MG63 (cell line): Measurements from ENCODE around the gene MED26. TPM values are rescaled to one million over a fixed set of nuclear protein-coding genes. Genes with fewer than 3 reads are reported as not detected.
"Not testable (repeated sequence)": the region's sequence is repeated elsewhere in the genome, so short reads cannot be mapped to it uniquely, and the experiment has no call there.

Experiments
- DNase-seq: peaks from one replicate; pipeline ENCODE4 v3.0.0-alpha.2; 2020
- H3K27me3 ChIP-seq: fragments of 250-450 bp; sonication (Bioruptor Pico); 2 replicates; pipeline ENCODE4 v1.5.1; 2020; ENCODE audit warnings: mild to moderate bottlenecking, moderate library complexity
- H3K36me3 ChIP-seq: fragments of 250-450 bp; sonication (Bioruptor Pico); 2 replicates; pipeline ENCODE4 v1.5.1; 2020; ENCODE audit warnings: mild to moderate bottlenecking, moderate library complexity
- H3K4me3 ChIP-seq: fragments of 250-450 bp; sonication (Bioruptor Pico); 2 replicates; pipeline ENCODE4 v1.5.1; 2020; ENCODE audit warnings: mild to moderate bottlenecking, moderate library complexity
- H3K9me3 ChIP-seq: fragments of 250-450 bp; sonication (Bioruptor Pico); 2 replicates; pipeline ENCODE4 v1.5.1; 2020; ENCODE audit warnings: mild to moderate bottlenecking, moderate library complexity
- total RNA-seq: library from RNA; depleted of rRNA; stranded (reverse); fragments of >200 nt; shearing (Covaris generic); gene quantifications from 2 replicates; pipeline ENCODE4 v1.2.3, GENCODE V29; 2014; ENCODE audit warnings: low replicate concordance

MED26 gene
- total RNA-seq, 1 experiment from 2014 or later, result 10.5 TPM

DNA sequence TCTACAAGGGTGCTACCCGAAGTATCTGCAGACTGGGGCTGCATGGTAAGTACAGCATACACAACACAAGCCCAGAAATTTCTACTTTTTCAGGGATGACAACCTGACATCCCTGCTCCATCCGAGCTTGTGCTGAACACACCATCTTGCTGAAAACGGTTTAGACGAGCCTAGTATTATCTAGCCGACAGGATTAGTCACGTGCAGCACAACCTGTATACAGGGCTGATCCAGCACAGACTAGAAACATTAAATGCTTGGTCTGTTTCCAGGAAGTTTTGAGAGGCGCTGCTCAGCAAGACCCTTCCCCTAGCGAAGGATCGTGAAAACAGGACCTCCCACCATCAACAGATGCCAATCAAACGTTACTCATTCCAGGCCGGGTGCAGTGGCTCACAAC, 27.7 kb upstream of the MED26 start:
- no peak for DNase-seq
- Histone ChIP-seq H3K9me3 (no peaks in the 10 kb centered on the region), H3K27me3 (no peaks in the 10 kb centered on the region), H3K4me3 (no peak overlapping the region), H3K36me3 (peaks cover 83% of the 10 kb centered on the region)

- DNase-seq, result no peak
- Histone ChIP-seq H3K36me3 (peaks cover 88% of the 10 kb centered on the region), H3K4me3 (no peak overlapping the region), H3K9me3 (no peaks in the 10 kb centered on the region), H3K27me3 (no peaks in the 10 kb centered on the region)
Observed at GRCh38 chr19:16654627-16655026, 26.6 kb upstream of the MED26 start.

DNA sequence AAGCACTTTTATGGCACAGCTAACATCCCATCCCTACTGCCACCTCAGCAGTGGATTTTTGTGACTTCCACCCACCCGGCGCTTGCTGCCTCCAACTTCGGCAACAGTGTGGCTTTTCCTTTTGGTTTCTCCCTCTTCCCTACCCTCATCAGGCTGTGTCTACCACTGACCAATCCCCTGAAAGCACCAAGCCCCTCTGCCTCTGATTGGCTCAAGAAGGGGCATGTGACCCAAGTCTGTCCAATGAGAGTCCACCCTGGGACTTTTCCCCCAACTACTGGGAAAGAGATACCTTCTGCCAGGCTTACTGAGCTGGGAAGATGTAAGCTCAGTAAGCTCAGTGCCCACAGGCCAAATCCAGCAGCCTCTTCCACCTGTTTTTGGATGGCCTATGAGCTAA, 26.1 kb upstream of the MED26 start:
- peaks cover 90% of the 10 kb centered on the region for H3K36me3 ChIP-seq
- peak; percentile 28 for DNase-seq

GRCh38 chr19:16652854-16653253, 24.9 kb upstream of the MED26 start:
- Histone ChIP-seq H3K36me3 (peaks cover 88% of the 10 kb centered on the region), H3K4me3 (no peak overlapping the region), H3K9me3 (no peaks in the 10 kb centered on the region), H3K27me3 (no peaks in the 10 kb centered on the region)
- DNase-seq, result no peak

More for the DNA sequence above, 26.1 kb upstream of the MED26 start:
- Histone ChIP-seq H3K4me3 (no peak overlapping the region), H3K27me3 (no peaks in the 10 kb centered on the region), H3K9me3 (no peaks in the 10 kb centered on the region)

- not testable (repeated sequence) for H3K9me3 ChIP-seq, DNase-seq, H3K27me3 ChIP-seq, H3K4me3 ChIP-seq
- H3K36me3 ChIP-seq, result peaks cover 86% of the 10 kb centered on the region
Observed at GRCh38 chr19:16651421-16652188, 23.6 kb upstream of the MED26 start.

DNA sequence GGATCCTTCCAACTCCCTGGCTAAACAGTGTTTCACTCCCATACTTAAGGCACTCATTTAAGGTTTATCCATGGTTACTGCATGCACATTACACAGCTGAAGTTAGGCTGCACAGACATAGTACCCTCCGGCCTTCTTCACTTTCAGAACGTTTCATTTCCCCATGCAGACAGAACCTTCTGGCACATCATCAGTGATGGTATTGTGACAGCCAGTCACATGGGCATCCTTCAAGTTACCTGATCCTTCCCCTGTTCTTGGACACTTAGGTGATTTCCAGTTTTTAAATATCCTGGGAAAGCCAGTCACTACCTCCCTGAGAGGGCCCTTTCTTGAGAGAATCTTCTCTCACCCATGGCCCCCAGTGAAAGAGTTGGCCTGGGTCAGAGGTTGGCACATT, 22.8 kb upstream of the MED26 start:
- H3K9me3 ChIP-seq, result no peaks in the 10 kb centered on the region
- H3K27me3 ChIP-seq, result no peaks in the 10 kb centered on the region
- no peak for DNase-seq
- peaks cover 86% of the 10 kb centered on the region for H3K36me3 ChIP-seq
- no peak overlapping the region for H3K4me3 ChIP-seq

DNA sequence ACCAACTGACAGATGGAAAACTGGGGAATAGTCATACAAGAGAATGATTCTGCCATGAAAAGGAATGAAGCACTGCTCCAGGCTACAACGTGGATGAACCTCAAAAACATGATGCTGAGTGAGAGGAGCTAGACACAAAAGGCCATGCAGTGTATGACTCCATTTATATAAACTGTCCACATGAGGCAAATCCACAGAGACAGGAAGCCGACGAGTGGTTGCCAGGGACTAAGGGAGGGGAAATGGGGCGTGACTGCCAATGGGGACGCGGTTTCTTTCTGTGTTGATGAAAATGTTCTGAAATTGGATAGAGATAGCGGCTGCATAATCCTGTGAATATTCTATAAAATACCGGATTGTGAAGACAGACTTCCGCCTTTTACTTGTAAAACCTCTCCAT, 21.7 kb upstream of the MED26 start:
- Histone ChIP-seq H3K4me3 (no peak overlapping the region), H3K27me3 (no peaks in the 10 kb centered on the region), H3K9me3 (no peaks in the 10 kb centered on the region), H3K36me3 (peaks cover 86% of the 10 kb centered on the region)
- no peak for DNase-seq

GRCh38 chr19:16645140-16645539, 17.1 kb upstream of the MED26 start:
- no peak for DNase-seq
- H3K9me3 ChIP-seq, result no peaks in the 10 kb centered on the region
- no peaks in the 10 kb centered on the region for H3K27me3 ChIP-seq
- H3K4me3 ChIP-seq, result no peak overlapping the region
- H3K36me3 ChIP-seq, result peaks cover 86% of the 10 kb centered on the region

- Histone ChIP-seq H3K36me3 (peaks cover 85% of the 10 kb centered on the region), H3K4me3 (no peak overlapping the region), H3K9me3 (no peaks in the 10 kb centered on the region), H3K27me3 (no peaks in the 10 kb centered on the region)
- DNase-seq, result no peak
Observed at GRCh38 chr19:16641695-16642094, 13.7 kb upstream of the MED26 start.

DNA sequence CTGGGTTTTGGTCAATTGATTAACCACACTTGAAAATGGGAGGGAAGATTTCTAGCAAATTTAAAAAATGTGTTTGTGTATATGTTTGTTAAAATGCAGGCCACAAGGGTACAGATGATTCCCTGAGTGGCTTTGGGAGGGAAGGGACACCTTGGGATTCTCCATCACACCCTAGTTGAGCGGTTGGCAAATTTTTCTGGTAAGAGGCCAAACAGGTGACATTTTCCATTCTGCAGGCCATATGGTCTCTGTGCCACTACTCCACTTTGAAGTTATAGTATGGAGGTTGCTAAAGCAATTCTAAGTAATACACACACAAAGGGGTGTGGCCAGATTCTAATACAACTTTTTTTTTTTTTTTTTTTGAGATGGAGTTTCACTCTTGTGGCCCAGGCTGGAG, 12.9 kb upstream of the MED26 start:
- H3K36me3 ChIP-seq, result peaks cover 79% of the 10 kb centered on the region
- H3K27me3 ChIP-seq, result no peaks in the 10 kb centered on the region

GRCh38 chr19:16638666-16639065, 10.7 kb upstream of the MED26 start:
- Histone ChIP-seq H3K9me3 (no peaks in the 10 kb centered on the region), H3K27me3 (no peaks in the 10 kb centered on the region), H3K4me3 (no peak overlapping the region), H3K36me3 (peaks cover 71% of the 10 kb centered on the region)
- DNase-seq, result no peak

More for the DNA sequence above, 12.9 kb upstream of the MED26 start:
- DNase-seq, result no peak
- Histone ChIP-seq H3K9me3 (no peaks in the 10 kb centered on the region), H3K4me3 (no peak overlapping the region)

DNA sequence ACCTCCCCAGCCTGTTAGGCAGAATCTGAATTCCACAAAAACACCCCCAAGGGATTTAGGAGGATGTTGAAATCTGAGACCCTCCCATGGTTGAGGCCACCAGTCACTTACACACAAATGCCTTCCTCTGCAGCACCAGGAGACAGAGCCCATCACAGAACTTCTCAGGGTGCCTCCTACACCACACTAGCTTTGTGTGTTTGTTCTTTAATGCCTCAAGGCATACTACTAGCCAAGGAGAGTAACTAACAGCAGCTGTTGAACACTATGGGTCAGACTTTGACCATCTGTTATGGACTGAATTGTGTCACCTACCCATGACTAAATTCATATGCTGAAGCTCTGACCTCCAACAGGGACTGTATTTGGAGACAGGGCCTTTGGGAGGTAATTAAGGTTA, 9.5 kb upstream of the MED26 start:
- H3K27me3 ChIP-seq, result no peaks in the 10 kb centered on the region
- H3K36me3 ChIP-seq, result peaks cover 69% of the 10 kb centered on the region
- DNase-seq, result no peak
- no peak overlapping the region for H3K4me3 ChIP-seq
- H3K9me3 ChIP-seq, result no peaks in the 10 kb centered on the region

DNA sequence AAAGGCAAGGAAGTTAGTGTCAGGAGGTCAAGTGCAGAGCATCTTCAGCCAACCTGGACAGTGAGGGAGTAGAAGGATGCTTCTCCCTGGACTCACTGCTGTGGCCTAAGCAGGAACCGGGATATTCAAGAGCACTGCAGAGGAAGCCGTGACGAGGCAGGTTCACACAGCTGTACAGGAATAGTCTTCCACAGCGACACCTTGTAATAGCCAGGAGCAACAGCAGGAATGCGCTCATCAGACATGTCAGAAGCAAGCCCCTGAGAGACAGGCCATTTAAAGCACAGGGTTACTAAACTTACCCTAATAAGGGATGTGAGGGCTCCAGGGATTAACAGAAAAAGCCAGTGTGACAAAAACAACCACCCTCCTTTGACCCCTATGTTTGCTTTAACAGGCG, 3.5 kb upstream of the MED26 start:
- no peaks in the 10 kb centered on the region for H3K27me3 ChIP-seq
- H3K4me3 ChIP-seq, result no peak overlapping the region
- peaks cover 44% of the 10 kb centered on the region for H3K36me3 ChIP-seq
- H3K9me3 ChIP-seq, result no peaks in the 10 kb centered on the region
- DNase-seq, result no peak

DNA sequence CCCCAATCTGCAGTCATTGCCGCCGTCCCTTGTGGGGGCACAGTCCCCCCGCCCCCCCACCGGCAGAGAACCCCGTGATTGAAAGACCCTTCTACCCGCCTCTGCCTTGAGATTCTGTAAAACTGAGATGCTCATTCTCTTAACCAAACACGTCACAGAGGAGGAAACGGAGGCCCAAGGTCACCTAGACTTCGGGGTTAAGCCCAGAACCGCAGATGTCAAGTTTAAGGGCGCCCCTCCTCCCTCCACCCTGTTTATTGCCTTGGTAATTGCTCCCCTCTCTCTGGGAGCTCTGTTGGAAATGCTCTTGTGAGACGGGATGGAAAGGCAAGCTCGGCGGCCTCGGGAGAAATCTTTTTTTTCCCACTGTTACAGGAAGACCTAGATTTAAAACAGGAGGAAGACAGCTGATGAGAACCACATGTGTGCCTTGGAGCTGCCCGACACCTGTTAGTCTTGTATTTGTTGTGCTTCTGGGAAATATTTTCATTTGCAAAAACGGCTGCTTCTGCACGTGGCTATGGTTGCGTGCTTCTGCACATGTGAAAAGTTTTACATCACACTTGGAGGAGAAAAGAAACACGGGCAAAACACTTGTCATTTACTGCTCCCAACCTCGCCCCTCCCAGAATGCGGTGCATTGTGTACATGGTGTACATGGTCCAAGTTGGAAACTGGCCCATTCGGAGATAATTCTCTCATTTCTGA, 1.1 kb upstream of the MED26 start:
- H3K9me3 ChIP-seq, result no peaks in the 10 kb centered on the region
- no peak for DNase-seq
- H3K27me3 ChIP-seq, result no peaks in the 10 kb centered on the region
- H3K36me3 ChIP-seq, result peaks cover 57% of the 10 kb centered on the region
- H3K4me3 ChIP-seq, result peak overlapping the region; percentile 93

DNA sequence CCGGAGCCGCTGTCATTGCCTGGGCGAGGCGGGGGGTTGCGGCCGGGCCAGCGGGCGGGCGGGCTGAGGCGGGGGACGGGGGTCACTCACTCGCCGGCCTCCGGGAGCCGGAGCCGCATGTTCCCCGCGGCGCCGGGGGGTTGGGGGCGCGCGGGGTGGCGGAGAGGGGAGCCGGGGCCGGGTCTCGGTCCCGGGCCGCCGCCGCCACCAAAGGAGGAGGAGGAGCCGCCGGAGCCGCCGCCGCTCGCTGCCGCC, 149 bp downstream of the MED26 start:
- Histone ChIP-seq H3K4me3 (peak overlapping the region; percentile 93), H3K9me3 (no peaks in the 10 kb centered on the region), H3K27me3 (no peaks in the 10 kb centered on the region), H3K36me3 (peaks cover 60% of the 10 kb centered on the region)
- DNase-seq, result no peak

DNA sequence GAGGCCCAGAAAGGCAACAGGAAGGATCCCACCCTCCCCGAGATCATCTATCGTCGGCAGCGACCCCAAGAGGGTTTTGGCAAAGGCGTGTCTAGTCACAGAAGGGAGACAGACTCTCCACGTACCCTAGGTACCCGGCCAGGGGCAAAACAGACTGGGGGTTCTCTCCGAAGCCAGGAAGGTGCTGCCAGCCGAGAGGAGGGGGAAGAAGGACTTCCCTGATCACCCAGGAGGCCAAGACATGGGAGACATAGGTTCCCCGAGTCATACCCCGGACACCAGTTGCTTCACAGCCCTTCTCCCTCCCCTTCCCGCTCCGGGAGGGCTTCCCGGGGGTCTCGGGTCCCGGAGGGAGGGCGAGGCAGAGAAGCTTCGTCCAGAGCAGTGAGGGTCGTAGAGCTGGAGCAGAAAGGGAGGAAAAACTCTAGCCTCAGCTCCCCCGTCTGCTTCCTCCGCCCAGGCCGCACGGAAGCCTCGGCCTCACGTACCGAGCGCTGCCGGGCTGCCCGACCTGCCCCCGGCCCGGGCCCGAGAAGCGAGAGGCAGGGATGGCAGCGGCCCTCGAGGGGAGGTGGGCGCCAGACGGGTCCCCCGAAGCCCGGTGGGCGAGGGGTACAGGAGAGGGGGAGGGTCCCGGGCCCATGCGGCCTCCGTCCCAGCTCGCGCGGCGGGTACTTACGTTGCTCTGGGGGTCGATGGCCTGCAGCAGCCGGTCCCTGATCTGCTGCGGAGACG, 644 bp downstream of the MED26 start:
- DNase-seq, result no peak
- no peaks in the 10 kb centered on the region for H3K27me3 ChIP-seq
- peaks cover 56% of the 10 kb centered on the region for H3K36me3 ChIP-seq
- peak overlapping the region; percentile 93 for H3K4me3 ChIP-seq
- no peaks in the 10 kb centered on the region for H3K9me3 ChIP-seq

GRCh38 chr19:16626796-16627192, 1.2 kb downstream of the MED26 start:
- DNase-seq, result peak; percentile 23
- Histone ChIP-seq H3K4me3 (peak overlapping the region; percentile 93), H3K36me3 (peaks cover 53% of the 10 kb centered on the region), H3K9me3 (no peaks in the 10 kb centered on the region), H3K27me3 (no peaks in the 10 kb centered on the region)
